HepG2 (cell line): ENCODE measurements around the gene UCN3. TPM values are rescaled to one million over a fixed set of nuclear protein-coding genes. Genes with fewer than 3 reads are reported as not detected.
A peak's percentile ranks its signal among the peaks of the same experiment; 100 is the strongest.

Experiments
- HNF1A ChIP-seq, 2 experiments: sonication (generic) in 1 of 2; formaldehyde crosslinking in 1 of 2; IDR thresholded peaks; 2 replicates each; pipeline versions ENCODE4 v1.4.0 to v1.6.1; 2016 to 2020; ENCODE audit warnings: borderline replicate concordance in 1 of 2, low read depth in 1 of 2, mild to moderate bottlenecking in 1 of 2, missing genetic modification reagents in 1 of 2
- MAFG ChIP-seq: sonication (generic); formaldehyde crosslinking; IDR thresholded peaks from 2 replicates; pipeline ENCODE4 v1.5.1; 2020; ENCODE audit warnings: mild to moderate bottlenecking, missing genetic modification reagents
- MYC ChIP-seq: sonication (generic); formaldehyde crosslinking; IDR thresholded peaks from 2 replicates; pipeline ENCODE4 v1.9.0; 2021; ENCODE audit warnings: missing genetic modification reagents, borderline replicate concordance
- NKX3-1 ChIP-seq: sonication (generic); formaldehyde crosslinking; IDR thresholded peaks from 2 replicates; pipeline ENCODE4 v1.5.0; 2020; ENCODE audit warnings: missing genetic modification reagents
- SATB2 ChIP-seq: sonication (generic); formaldehyde crosslinking; IDR thresholded peaks from 2 replicates; pipeline ENCODE4 v1.5.0; 2020; ENCODE audit warnings: missing genetic modification reagents
- SMC3 ChIP-seq: IDR thresholded peaks from 2 replicates; pipeline ENCODE4 v1.6.1; 2011; ENCODE audit warnings: low read length, improper control_type of control experiment
- SSRP1 ChIP-seq: IDR thresholded peaks from 2 replicates; pipeline ENCODE4 v1.6.1; 2016; ENCODE audit warnings: control low read depth
- STAG1 ChIP-seq: sonication (generic); formaldehyde crosslinking; IDR thresholded peaks from 2 replicates; pipeline ENCODE4 v1.4.0; 2020; ENCODE audit warnings: missing genetic modification reagents
- ZNF431 ChIP-seq: sonication (generic); formaldehyde crosslinking; IDR thresholded peaks from 2 replicates; pipeline ENCODE4 v1.9.0; 2022; ENCODE audit warnings: missing genetic modification reagents, low read depth, mild to moderate bottlenecking, borderline replicate concordance
- ZNF446 ChIP-seq: sonication (generic); formaldehyde crosslinking; IDR thresholded peaks from 2 replicates; pipeline ENCODE4 v1.5.0; 2020; ENCODE audit warnings: mild to moderate bottlenecking, missing genetic modification reagents
- ZNF850 ChIP-seq: sonication (generic); formaldehyde crosslinking; conservative IDR thresholded peaks from 2 replicates; pipeline ENCODE4 v1.9.0; 2021; ENCODE audit warnings: mild to moderate bottlenecking, missing genetic modification reagents
- ZNF883 ChIP-seq: sonication (generic); formaldehyde crosslinking; IDR thresholded peaks from 2 replicates; pipeline ENCODE4 v1.5.1; 2020; ENCODE audit warnings: mild to moderate bottlenecking, missing genetic modification reagents; ENCODE audit errors: not compliant biosample characterization
- polyA plus RNA-seq, 8 experiments: library from polyadenylated mRNA; depleted of rRNA in 3 of 8; stranded (reverse) in 7 of 8; unstranded in 1 of 8; fragments of >200 nt; fragmentation: Illumina TruSeq in 4 of 8; extraction: Trizol in 4 of 8; gene quantifications; 2 replicates each; pipeline versions ENCODE4 v1.2.1 to v1.2.3, GENCODE V29; 2011 to 2016; ENCODE audit warnings: low read depth in 4 of 8, missing spikeins in 1 of 8, mixed read lengths in 1 of 8; ENCODE audit not compliant: insufficient read depth in 1 of 8
- total RNA-seq, 5 experiments: library from RNA; depleted of rRNA; stranded (reverse); fragments of >200 nt; fragmentation: Illumina TruSeq; extraction: Trizol; gene quantifications; 2 replicates each; pipeline ENCODE4 v1.2.3, GENCODE V29; 2016; ENCODE audit warnings: low read depth in 1 of 5
- TF ChIP-seq, protein P1 (sequence below): sonication (generic); formaldehyde crosslinking; IDR thresholded peaks from 2 replicates; pipeline ENCODE4 v1.9.0; 2022; ENCODE audit warnings: low read depth, missing genetic modification reagents

UCN3 gene
- total and polyA plus RNA-seq, 2 of the 13 experiments (the other 11 are each of a cell fraction or from before 2014, with no cell fraction given): not detected

GRCh38 chr10:5343561-5343960, 21.2 kb upstream of the UCN3 start (continued):
- TF ChIP-seq, protein P1, sequence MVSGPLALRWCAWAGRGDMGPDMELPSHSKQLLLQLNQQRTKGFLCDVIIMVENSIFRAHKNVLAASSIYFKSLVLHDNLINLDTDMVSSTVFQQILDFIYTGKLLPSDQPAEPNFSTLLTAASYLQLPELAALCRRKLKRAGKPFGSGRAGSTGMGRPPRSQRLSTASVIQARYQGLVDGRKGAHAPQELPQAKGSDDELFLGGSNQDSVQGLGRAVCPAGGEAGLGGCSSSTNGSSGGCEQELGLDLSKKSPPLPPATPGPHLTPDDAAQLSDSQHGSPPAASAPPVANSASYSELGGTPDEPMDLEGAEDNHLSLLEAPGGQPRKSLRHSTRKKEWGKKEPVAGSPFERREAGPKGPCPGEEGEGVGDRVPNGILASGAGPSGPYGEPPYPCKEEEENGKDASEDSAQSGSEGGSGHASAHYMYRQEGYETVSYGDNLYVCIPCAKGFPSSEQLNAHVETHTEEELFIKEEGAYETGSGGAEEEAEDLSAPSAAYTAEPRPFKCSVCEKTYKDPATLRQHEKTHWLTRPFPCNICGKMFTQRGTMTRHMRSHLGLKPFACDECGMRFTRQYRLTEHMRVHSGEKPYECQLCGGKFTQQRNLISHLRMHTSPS: no peak
- TF ChIP-seq MYC (CRISPR knock-in tag) (no peak), ZNF431 (CRISPR knock-in tag) (no peak), SATB2 (CRISPR knock-in tag) (no peak), HNF1A (IDR thresholded peaks at IDR 0.05; ENCODE audit: low read depth) (no peak), HNF1A (CRISPR knock-in tag; IDR thresholded peaks at IDR 0.05; ENCODE audit: borderline replicate concordance) (no peak), NKX3-1 (no peak), MAFG (CRISPR knock-in tag) (no peak), SSRP1 (CRISPR knock-in tag) (no peak), ZNF446 (CRISPR knock-in tag) (no peak), ZNF850 (CRISPR knock-in tag) (no peak), SMC3 (peak; percentile 48; the same call in 1 of the 2 replicates), STAG1 (CRISPR knock-in tag) (peak; percentile 82), ZNF883 (CRISPR knock-in tag) (no peak)
